Breast epithelium (tissue), 3 donors: Measurements from ENCODE around the gene NDUFB7.
"Not testable (repeated sequence)": the region's sequence is repeated elsewhere in the genome, so short reads cannot be mapped to it uniquely, and the experiment has no call there.

Experiments used
- CTCF ChIP-seq, 3 donors: fragments of 450-650 bp; IDR thresholded peaks; one replicate each; pipeline ENCODE4 v1.5.1; 2016 to 2017; ENCODE audit warnings: antibody characterized with exemption in 3 of 3, mild to moderate bottlenecking in 3 of 3, moderate library complexity in 3 of 3
- POLR2A ChIP-seq: fragments of 450-650 bp; IDR thresholded peaks from one replicate; pipeline ENCODE4 v1.6.1; 2016; ENCODE audit warnings: antibody characterized with exemption, mild to moderate bottlenecking, moderate library complexity
- POLR2AphosphoS5 ChIP-seq, 3 donors: sonication (generic); formaldehyde crosslinking; IDR thresholded peaks; one replicate each; pipeline ENCODE4 v1.6.1; 2017; ENCODE audit warnings: antibody characterized with exemption in 3 of 3

- TF ChIP-seq POLR2A; POLR2AphosphoS5 (IDR thresholded peaks at IDR 0.05): not testable (repeated sequence)
- TF ChIP-seq CTCF (IDR thresholded peaks at IDR 0.05) = peak in 1 of 3 donors; percentile 19
Observed at GRCh38 chr19:14551134-14552005, 20.5 kb downstream of the NDUFB7 start.
